K562 (cell line): ENCODE data around the gene MAP3K12.

Source experiments
- ATF7 ChIP-seq: fragments of 450-650 bp; IDR thresholded peaks from 2 replicates; pipeline ENCODE4 v1.7.1; 2014; ENCODE audit warnings: mild to moderate bottlenecking, moderate library complexity
- MTF1 ChIP-seq: fragments of 250-450 bp; sonication (Bioruptor Pico); IDR thresholded peaks from 2 replicates; pipeline ENCODE4 v1.9.0; 2021; ENCODE audit warnings: moderate library complexity, mild to moderate bottlenecking, inconsistent platforms, borderline replicate concordance
- POLR3A ChIP-seq: IDR thresholded peaks from 2 replicates; pipeline ENCODE4 v1.6.1; 2011; ENCODE audit warnings: borderline replicate concordance, mild to moderate bottlenecking, moderate library complexity; ENCODE audit not compliant: insufficient read length, insufficient read depth; ENCODE audit errors: extremely low read depth
- SETDB1 ChIP-seq: IDR thresholded peaks from one replicate; pipeline ENCODE4 v1.6.1; 2012; ENCODE audit warnings: low read length, control low read depth, inconsistent platforms
- SP2 ChIP-seq: IDR thresholded peaks from 2 replicates; pipeline ENCODE4 v1.6.1; 2011; ENCODE audit warnings: mild to moderate bottlenecking, low read depth, low read length, moderate library complexity; ENCODE audit not compliant: poor library complexity, severe bottlenecking; ENCODE audit errors: extremely low read depth
- ZNF324 ChIP-seq: fragments of 250-450 bp; sonication (Bioruptor Pico); IDR thresholded peaks from 2 replicates; pipeline ENCODE4 v1.4.0; 2020; ENCODE audit warnings: mild to moderate bottlenecking
- TF ChIP-seq, protein P1 (sequence below): fragments of 450-650 bp; IDR thresholded peaks from 2 replicates; pipeline ENCODE4 v1.6.1; 2016; ENCODE audit warnings: low read depth
- TF ChIP-seq, protein P2 (sequence below): sonication (generic); formaldehyde crosslinking; IDR thresholded peaks from 2 replicates; pipeline ENCODE4 v1.8.0; 2022; ENCODE audit warnings: mild to moderate bottlenecking, missing genetic modification reagents
- TF ChIP-seq, protein P3 (sequence below): sonication (generic); formaldehyde crosslinking; IDR thresholded peaks from 2 replicates; pipeline ENCODE4 v1.9.0; 2022; ENCODE audit warnings: mild to moderate bottlenecking, missing genetic modification reagents
- TF ChIP-seq, protein P4 (sequence below), 3 experiments: IDR thresholded peaks in 2 of 3; conservative IDR thresholded peaks in 1 of 3; 2 replicates each; pipeline ENCODE4 v1.5.1; 2011 to 2012; ENCODE audit warnings: low read length in 3 of 3, mild to moderate bottlenecking in 3 of 3, control low read depth in 2 of 3, improper control_type of control experiment in 1 of 3, inconsistent platforms in 1 of 3, low read depth in 1 of 3, mixed read lengths in 1 of 3, moderate library complexity in 1 of 3; ENCODE audit not compliant: insufficient read depth in 2 of 3

DNA sequence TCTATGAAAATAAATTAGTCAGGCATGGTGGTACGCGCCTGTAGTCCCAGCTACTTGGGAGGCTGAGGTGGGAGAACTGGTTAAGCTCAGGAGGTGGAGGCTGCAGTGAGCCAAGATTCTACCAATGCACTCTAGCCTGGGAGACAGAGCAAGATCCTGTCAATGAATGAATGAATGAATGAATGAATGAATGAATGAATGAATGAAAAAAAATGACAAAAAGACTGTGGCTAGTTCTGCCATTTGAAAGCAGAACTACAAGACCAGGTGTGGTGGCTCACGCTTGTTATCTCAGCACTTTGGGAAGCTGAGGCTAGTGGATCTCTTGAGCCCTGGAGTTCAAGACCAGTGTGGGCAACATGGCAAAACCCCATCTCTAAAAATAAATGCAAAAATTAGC is 40.3 kb upstream of the MAP3K12 start:
- TF ChIP-seq SP2 (no peak), ZNF324 (CRISPR knock-in tag) (no peak), ATF7 (no peak), MTF1 (CRISPR knock-in tag) (no peak), SETDB1 (no peak), POLR3A (no peak)
- TF ChIP-seq, protein P1, sequence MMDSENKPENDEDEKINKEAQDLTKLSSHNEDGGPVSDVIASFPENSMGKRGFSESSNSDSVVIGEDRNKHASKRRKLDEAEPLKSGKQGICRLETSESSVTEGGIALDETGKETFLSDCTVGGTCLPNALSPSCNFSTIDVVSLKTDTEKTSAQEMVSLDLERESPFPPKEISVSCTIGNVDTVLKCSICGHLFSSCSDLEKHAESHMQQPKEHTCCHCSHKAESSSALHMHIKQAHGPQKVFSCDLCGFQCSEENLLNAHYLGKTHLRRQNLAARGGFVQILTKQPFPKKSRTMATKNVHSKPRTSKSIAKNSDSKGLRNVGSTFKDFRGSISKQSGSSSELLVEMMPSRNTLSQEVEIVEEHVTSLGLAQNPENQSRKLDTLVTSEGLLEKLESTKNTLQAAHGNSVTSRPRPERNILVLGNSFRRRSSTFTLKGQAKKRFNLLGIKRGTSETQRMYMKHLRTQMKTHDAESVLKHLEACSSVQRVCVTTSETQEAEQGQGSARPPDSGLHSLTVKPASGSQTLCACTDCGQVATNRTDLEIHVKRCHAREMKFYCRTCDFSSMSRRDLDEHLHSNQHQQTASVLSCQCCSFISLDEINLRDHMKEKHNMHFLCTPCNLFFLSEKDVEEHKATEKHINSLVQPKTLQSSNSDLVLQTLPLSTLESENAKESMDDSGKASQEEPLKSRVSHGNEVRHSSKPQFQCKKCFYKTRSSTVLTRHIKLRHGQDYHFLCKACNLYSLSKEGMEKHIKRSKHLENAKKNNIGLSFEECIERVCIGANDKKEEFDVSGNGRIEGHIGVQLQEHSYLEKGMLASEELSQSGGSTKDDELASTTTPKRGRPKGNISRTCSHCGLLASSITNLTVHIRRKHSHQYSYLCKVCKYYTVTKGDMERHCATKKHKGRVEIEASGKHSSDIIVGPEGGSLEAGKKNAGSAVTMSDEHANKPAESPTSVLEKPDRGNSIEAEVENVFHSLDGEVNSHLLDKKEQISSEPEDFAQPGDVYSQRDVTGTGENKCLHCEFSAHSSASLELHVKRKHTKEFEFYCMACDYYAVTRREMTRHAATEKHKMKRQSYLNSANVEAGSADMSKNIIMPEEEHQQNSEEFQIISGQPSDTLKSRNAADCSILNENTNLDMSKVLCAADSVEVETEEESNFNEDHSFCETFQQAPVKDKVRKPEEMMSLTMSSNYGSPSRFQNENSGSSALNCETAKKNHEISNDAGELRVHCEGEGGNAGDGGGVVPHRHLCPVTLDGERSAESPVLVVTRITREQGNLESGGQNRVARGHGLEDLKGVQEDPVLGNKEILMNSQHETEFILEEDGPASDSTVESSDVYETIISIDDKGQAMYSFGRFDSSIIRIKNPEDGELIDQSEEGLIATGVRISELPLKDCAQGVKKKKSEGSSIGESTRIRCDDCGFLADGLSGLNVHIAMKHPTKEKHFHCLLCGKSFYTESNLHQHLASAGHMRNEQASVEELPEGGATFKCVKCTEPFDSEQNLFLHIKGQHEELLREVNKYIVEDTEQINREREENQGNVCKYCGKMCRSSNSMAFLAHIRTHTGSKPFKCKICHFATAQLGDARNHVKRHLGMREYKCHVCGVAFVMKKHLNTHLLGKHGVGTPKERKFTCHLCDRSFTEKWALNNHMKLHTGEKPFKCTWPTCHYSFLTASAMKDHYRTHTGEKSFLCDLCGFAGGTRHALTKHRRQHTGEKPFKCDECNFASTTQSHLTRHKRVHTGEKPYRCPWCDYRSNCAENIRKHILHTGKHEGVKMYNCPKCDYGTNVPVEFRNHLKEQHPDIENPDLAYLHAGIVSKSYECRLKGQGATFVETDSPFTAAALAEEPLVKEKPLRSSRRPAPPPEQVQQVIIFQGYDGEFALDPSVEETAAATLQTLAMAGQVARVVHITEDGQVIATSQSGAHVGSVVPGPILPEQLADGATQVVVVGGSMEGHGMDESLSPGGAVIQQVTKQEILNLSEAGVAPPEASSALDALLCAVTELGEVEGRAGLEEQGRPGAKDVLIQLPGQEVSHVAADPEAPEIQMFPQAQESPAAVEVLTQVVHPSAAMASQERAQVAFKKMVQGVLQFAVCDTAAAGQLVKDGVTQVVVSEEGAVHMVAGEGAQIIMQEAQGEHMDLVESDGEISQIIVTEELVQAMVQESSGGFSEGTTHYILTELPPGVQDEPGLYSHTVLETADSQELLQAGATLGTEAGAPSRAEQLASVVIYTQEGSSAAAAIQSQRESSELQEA = no peak
- TF ChIP-seq, protein P2, sequence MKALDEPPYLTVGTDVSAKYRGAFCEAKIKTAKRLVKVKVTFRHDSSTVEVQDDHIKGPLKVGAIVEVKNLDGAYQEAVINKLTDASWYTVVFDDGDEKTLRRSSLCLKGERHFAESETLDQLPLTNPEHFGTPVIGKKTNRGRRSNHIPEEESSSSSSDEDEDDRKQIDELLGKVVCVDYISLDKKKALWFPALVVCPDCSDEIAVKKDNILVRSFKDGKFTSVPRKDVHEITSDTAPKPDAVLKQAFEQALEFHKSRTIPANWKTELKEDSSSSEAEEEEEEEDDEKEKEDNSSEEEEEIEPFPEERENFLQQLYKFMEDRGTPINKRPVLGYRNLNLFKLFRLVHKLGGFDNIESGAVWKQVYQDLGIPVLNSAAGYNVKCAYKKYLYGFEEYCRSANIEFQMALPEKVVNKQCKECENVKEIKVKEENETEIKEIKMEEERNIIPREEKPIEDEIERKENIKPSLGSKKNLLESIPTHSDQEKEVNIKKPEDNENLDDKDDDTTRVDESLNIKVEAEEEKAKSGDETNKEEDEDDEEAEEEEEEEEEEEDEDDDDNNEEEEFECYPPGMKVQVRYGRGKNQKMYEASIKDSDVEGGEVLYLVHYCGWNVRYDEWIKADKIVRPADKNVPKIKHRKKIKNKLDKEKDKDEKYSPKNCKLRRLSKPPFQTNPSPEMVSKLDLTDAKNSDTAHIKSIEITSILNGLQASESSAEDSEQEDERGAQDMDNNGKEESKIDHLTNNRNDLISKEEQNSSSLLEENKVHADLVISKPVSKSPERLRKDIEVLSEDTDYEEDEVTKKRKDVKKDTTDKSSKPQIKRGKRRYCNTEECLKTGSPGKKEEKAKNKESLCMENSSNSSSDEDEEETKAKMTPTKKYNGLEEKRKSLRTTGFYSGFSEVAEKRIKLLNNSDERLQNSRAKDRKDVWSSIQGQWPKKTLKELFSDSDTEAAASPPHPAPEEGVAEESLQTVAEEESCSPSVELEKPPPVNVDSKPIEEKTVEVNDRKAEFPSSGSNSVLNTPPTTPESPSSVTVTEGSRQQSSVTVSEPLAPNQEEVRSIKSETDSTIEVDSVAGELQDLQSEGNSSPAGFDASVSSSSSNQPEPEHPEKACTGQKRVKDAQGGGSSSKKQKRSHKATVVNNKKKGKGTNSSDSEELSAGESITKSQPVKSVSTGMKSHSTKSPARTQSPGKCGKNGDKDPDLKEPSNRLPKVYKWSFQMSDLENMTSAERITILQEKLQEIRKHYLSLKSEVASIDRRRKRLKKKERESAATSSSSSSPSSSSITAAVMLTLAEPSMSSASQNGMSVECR (CRISPR knock-in tag) = no peak
- TF ChIP-seq, protein P3, sequence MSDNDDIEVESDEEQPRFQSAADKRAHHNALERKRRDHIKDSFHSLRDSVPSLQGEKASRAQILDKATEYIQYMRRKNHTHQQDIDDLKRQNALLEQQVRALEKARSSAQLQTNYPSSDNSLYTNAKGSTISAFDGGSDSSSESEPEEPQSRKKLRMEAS = no peak
- TF ChIP-seq, protein P4, sequence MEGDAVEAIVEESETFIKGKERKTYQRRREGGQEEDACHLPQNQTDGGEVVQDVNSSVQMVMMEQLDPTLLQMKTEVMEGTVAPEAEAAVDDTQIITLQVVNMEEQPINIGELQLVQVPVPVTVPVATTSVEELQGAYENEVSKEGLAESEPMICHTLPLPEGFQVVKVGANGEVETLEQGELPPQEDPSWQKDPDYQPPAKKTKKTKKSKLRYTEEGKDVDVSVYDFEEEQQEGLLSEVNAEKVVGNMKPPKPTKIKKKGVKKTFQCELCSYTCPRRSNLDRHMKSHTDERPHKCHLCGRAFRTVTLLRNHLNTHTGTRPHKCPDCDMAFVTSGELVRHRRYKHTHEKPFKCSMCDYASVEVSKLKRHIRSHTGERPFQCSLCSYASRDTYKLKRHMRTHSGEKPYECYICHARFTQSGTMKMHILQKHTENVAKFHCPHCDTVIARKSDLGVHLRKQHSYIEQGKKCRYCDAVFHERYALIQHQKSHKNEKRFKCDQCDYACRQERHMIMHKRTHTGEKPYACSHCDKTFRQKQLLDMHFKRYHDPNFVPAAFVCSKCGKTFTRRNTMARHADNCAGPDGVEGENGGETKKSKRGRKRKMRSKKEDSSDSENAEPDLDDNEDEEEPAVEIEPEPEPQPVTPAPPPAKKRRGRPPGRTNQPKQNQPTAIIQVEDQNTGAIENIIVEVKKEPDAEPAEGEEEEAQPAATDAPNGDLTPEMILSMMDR (IDR thresholded peaks at IDR 0.05 in 2 of 3, conservative IDR thresholded peaks at IDR 0.05 in 1 of 3; ENCODE audit: insufficient read depth in 2 of 3, low read depth in 1 of 3, low read length in 3 of 3) = no peak
